ENCODE results near the gene ZBED4.

DNA sequence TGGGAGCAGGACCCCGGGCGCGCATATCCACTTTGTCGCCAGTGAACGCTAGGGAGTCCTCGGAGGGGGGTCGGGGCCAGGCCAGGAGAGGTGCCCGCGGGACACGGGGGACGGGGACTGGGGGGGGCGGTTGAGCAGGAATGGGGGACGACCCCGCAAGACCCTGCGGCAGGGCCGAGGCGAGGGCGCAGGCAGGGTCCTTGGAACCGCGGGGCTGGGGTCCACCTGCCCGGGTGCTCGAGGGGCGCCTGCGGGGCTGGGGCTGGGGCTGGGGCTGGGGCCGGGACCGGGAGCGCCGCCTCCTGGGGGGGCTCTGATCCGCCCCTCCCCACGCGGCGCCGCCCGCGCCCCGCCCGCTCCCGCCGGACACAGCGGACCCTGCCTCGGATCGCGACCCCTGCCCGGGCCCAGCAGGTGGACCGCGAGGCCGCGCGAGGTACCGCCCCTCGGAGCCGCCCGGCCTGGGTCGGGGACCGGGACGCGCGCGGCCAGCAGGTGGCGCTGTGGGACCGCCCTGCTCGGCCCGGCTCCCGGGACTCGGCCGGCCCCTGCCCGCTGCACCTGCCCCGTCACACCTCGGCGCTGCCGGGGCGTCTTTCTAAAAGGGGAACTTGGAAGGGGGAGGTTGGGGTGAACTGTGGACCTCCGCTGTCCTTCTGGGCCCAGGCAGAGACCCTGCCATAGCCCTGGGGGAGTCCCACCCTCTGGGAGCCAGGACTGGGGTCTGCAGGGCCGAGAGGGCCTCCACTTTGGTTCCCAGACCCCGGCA is 75.8 kb downstream of the ZBED4 start:
- TF ChIP-seq POLR2A (IDR thresholded peaks at IDR 0.05; ENCODE audit: low read length), result no peak
- no peak for TF ChIP-seq GATA1 (IDR thresholded peaks at IDR 0.05; ENCODE audit: low read depth, low read length)
